H7 (cell line): ENCODE measurements around the gene TRAK2. TPM values are rescaled to one million over a fixed set of nuclear protein-coding genes. Genes with fewer than 3 reads are reported as not detected.

Source experiments
- DNase-seq: peaks from one replicate; pipeline ENCODE4 v3.0.0; 2012
- H3K27me3 ChIP-seq: 2 replicates; pipeline ENCODE4 v1.6.0; 2011; ENCODE audit warnings: mild to moderate bottlenecking, low read length; ENCODE audit not compliant: control insufficient read depth, insufficient read depth
- H3K36me3 ChIP-seq: replicated peaks from 2 replicates; pipeline ENCODE4 v1.5.1; 2011; ENCODE audit warnings: low read length; ENCODE audit not compliant: control insufficient read depth, insufficient read depth
- H3K4me3 ChIP-seq: 2 replicates; pipeline ENCODE4 v1.5.1; 2011; ENCODE audit warnings: low read depth, mild to moderate bottlenecking, control low read depth, low read length, moderate library complexity; ENCODE audit not compliant: insufficient read depth
- total RNA-seq: library from RNA; depleted of rRNA; stranded (reverse); fragments of >200 nt; shearing (Covaris generic); gene quantifications from 2 replicates; pipeline ENCODE4 v1.2.3, GENCODE V29; 2014; rRNA removed

The TRAK2 gene
- total RNA-seq, 1 experiment from 2014 or later: 9.0 TPM

DNA sequence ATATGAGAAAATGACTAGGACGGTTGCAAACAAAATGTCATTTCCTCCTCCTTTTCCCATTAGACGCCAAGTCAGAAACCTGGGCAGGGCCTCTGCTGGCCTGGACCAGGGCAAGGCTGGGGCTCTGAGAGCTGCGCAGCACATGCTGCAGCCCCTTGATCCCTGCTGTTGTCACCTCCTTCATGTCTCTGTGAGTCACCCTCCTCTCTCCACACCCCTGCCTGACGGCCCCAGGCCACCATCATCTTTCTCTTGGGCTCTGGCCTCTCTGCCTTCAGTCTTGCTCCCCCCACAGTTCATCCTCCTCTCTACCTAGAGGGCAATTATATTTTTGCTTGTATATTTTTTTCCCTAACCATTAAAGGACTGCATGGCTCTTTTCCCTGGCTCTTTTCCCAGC, 104.1 kb downstream of the TRAK2 start:
- no peaks in the 10 kb centered on the region for H3K27me3 ChIP-seq
- no peak for DNase-seq
- no peaks in the 10 kb centered on the region for H3K36me3 ChIP-seq
- H3K4me3 ChIP-seq: no peak overlapping the region

- Histone ChIP-seq H3K27me3 (no peaks in the 10 kb centered on the region), H3K36me3 (no peaks in the 10 kb centered on the region), H3K4me3 (no peak overlapping the region)
- no peak for DNase-seq
Measured at GRCh38 chr2:201345625-201346213, 105.5 kb downstream of the TRAK2 start.

- H3K36me3 ChIP-seq: no peaks in the 10 kb centered on the region
- H3K27me3 ChIP-seq: no peaks in the 10 kb centered on the region
- no peak overlapping the region for H3K4me3 ChIP-seq
- DNase-seq: peak; percentile 56
Measured at GRCh38 chr2:201344663-201345366, 106.4 kb downstream of the TRAK2 start.

DNA sequence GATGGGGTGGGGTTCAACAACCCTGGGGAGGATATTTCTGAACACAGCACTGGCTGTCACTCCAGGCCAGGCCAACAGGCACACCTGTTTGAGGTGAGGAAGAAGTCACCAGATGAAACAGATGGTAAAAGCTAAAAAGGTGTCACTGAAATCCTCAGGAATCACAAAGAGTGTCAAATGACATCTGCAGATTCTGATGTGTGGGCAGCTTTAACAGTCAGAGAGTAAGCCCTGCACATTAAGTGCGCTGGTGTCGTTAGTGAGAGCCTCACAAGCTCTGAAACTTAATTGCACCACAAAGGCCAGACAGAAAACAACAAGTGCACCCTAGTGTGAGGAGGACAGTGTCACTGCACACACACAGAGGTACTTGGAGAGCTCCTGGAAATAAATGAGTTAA, 107.7 kb downstream of the TRAK2 start:
- H3K27me3 ChIP-seq: no peaks in the 10 kb centered on the region
- DNase-seq: no peak
- H3K4me3 ChIP-seq: no peak overlapping the region
- H3K36me3 ChIP-seq: no peaks in the 10 kb centered on the region

DNA sequence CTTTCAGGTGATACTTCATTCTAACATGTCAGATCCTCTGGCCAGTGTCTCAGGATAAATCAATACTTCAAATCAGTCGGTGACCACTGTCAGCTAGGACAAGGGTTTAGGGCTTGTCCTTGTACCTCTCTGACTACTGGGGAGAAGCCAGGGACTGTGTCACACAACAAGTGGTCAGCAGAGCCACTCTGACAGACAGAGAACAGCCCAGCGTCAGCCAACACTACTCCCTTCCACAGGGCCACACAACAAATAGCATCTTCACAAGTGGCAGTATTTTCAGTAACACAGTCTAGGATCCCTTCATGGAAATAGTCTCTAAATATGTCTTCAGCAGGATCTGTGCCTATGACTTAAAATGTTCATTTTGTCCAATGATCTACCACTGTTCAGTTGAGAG, 108.3 kb downstream of the TRAK2 start:
- Histone ChIP-seq H3K27me3 (no peaks in the 10 kb centered on the region), H3K36me3 (no peaks in the 10 kb centered on the region)

GRCh38 chr2:201329409-201329808, 121.8 kb downstream of the TRAK2 start:
- no peak for DNase-seq
- Histone ChIP-seq H3K36me3 (no peaks in the 10 kb centered on the region), H3K4me3 (no peak overlapping the region), H3K27me3 (no peaks in the 10 kb centered on the region)

More for the DNA sequence above, 108.3 kb downstream of the TRAK2 start:
- no peak overlapping the region for H3K4me3 ChIP-seq
- no peak for DNase-seq

DNA sequence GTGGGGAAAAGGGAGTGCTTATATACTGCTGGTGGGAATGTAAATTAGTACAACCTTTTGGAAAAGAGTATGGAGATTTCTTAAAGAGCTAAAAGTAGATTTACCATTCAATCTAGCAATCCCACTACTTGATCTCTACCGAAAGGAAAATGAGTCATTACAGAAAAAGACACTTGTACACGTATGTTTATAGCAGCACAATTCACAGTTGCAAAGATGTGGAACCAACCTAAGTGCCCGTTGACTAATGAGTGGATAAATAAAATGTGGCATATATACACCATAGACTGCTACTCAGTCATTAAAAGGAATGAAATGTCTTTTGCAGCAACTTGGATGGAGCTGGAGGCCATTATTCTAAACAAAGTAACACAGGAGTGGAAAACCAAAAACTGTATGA, 123.6 kb downstream of the TRAK2 start:
- no peak for DNase-seq
- Histone ChIP-seq H3K4me3 (no peak overlapping the region), H3K36me3 (no peaks in the 10 kb centered on the region), H3K27me3 (no peaks in the 10 kb centered on the region)

Other genes starting within 250 kb of the TRAK2 start
- gene CASP8, start 190.9 kb downstream of the TRAK2 start, total RNA-seq: 16.1 and 16.9 TPM in 2 replicates
- gene FLACC1, start 94.1 kb downstream of the TRAK2 start, total RNA-seq: not detected in 2 replicates
- gene STRADB, start 282 bp upstream of the TRAK2 start, total RNA-seq: 45.9 and 49.1 TPM in 2 replicates
- 29.0 and 32.5 TPM in 2 replicates for gene TMEM237, start 192.0 kb upstream of the TRAK2 start, total RNA-seq
- gene MPP4, start 247.2 kb upstream of the TRAK2 start, total RNA-seq: not detected in 2 replicates